G401 (cell line): ENCODE results near the gene PAX1. TPM values are rescaled to one million over a fixed set of nuclear protein-coding genes. Genes with fewer than 3 reads are reported as not detected.

Source experiments
- DNase-seq: peaks from one replicate; pipeline ENCODE4 v3.0.0-alpha.2; 2015; ENCODE audit warnings: low spot score
- in situ Hi-C: cut with HindIII; loops from 2 replicates; pipeline ENCODE4 v1.10.0; 2016; ENCODE audit warnings: low sequenced_read_pairs, mixed read lengths
- total RNA-seq: library from RNA; depleted of rRNA; stranded (reverse); fragments of >200 nt; shearing (Covaris generic); gene quantifications from 2 replicates; pipeline ENCODE4 v1.2.3, GENCODE V29; 2014; rRNA removed

Gene PAX1
- total RNA-seq, 1 experiment from 2014 or later = not detected

- in situ Hi-C loops = no loop called here
Measured at GRCh38 chr20:21715193-21715881, 9.9 kb downstream of the PAX1 start.

GRCh38 chr20:21719592-21720214 is 14.2 kb downstream of the PAX1 start:
- in situ Hi-C loops = no loop called here
- peak; percentile 46 for DNase-seq

More at GRCh38 chr20:21715193-21715881, 9.9 kb downstream of the PAX1 start:
- no peak for DNase-seq

- no peak for DNase-seq
- in situ Hi-C loops = no loop called here
Measured at GRCh38 chr20:21725892-21726291, 20.4 kb downstream of the PAX1 start.

GRCh38 chr20:21729316-21729715 is 23.9 kb downstream of the PAX1 start:
- no peak for DNase-seq
- in situ Hi-C loops = no loop called here

GRCh38 chr20:21739161-21739560 is 33.7 kb downstream of the PAX1 start:
- no peak for DNase-seq
- in situ Hi-C loops = no loop called here

- no peak for DNase-seq
- in situ Hi-C loops = no loop called here
Measured at GRCh38 chr20:21739682-21740081, 34.2 kb downstream of the PAX1 start.

GRCh38 chr20:21741266-21741665 is 35.8 kb downstream of the PAX1 start:
- no peak for DNase-seq
- in situ Hi-C loops = no loop called here

- in situ Hi-C loops = no loop called here
- no peak for DNase-seq
Measured at GRCh38 chr20:21762646-21763045, 57.2 kb downstream of the PAX1 start.

GRCh38 chr20:21767200-21767738 is 61.8 kb downstream of the PAX1 start:
- no peak for DNase-seq
- in situ Hi-C loops = no loop called here

GRCh38 chr20:21767739-21768223 is 62.3 kb downstream of the PAX1 start:
- in situ Hi-C loops = no loop called here

More at GRCh38 chr20:21767739-21768223, 62.3 kb downstream of the PAX1 start:
- no peak for DNase-seq

Other genes starting within 250 kb of the PAX1 start
- not detected in 2 replicates for gene NKX2-2, start 191.6 kb upstream of the PAX1 start, total RNA-seq